ENCODE measurements around the gene INIP. TPM values are rescaled to one million over a fixed set of nuclear protein-coding genes. Genes with fewer than 3 reads are reported as not detected.

INIP gene
- 34.7 and 45.8 TPM in 2 replicates for total RNA-seq (2014; rRNA removed; shearing (Covaris generic))

DNA sequence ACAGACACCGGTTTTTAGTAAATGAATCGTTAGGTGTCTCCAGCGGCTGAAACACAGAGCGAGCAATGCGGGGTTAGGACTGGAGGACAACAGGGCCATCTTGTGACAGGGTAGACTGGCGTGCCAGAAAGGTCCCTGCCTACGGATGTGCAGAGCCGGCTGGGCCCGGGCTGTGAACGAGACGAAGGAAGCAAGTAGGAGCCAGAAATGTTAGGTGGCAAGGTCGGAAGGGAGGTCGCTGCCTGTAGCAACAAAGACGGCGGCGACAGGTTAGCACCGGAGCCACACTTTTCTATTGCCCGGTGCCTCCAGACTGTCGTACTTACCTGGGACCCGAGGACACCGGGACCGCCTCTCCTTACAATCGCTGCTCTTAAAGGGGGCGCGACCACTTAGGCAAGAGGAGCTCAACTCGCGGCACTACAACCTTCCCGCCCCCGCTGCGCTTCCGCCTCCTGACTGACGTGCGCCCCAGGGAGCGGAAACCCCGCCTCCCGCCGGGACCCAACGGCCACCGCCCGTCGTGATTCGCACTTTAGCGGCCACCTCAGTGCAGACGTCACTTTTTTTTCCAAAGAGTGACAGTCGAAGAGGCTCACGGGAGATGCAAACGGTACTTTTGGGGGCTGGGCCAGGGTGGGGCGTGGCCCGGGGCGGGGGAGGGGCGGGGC is at the start of gene INIP:
Gene INIP, minus strand, starts transcription at position 457 of the 671 bp plus-strand sequence. CDS start 1,632 bp downstream, outside the sequence.
- peak; percentile 96 for DNase-seq (ENCODE audit: low spot score)

DNA sequence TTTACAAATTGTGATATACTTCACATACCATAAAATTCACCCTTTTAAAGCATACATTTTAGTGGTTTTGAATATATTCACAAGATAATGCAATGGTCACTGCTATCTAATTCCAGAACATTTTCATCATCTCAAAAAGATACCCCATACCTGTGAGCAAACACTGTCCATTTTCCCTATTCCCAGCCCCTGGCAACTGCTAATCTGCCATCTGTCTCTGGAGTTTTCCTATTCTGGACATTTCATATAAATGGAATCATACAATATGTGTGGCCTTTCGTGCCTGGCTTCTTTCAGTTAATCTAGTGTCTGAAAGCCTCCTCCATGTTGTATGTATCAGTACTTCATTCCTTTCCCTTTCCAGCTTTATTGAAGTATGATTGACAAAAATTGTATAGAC is 47.4 kb upstream of the INIP start:
- DNase-seq (ENCODE audit: low spot score), result no peak

DNA sequence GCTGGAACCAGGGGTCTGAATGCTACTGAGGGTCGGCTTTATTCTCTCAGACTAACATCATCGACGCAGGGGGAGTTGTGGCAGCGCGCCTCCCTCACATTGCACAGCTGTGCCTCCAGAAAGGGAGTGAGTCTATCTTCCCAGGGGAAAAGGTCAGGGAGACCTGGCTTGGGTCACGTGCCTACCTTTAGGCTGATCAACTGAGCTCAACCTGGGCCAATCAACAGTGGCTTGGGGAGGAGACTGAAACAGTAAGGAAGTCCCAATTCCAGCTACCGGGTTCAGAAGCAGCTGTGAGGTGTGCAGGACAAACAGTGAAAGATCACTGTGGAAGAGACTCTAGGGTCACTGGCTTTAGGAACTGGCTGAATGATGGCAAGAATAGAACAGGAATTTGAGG is 46.9 kb upstream of the INIP start:
- no peak for DNase-seq (ENCODE audit: low spot score)

DNA sequence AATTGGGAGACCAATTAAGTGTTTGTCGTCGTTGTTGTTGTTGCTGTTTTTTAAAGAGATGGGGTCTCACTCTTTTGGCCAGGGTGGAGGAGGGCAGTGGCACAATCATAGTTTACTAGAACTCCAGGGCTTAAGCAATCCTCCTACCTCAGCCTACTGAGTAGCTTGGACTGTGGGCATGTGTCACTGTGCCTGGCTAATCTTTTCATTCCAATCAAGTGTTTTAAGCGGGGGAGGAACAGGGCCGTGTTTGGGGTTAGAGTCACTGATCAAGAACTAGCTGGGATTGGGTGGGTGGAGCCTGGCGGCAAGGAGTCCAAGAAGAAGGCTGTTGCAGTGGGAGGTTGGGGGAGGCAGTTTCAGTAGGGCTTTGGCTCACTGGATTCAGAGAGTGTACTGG is 46.4 kb upstream of the INIP start:
- DNase-seq (ENCODE audit: low spot score), result no peak

DNA sequence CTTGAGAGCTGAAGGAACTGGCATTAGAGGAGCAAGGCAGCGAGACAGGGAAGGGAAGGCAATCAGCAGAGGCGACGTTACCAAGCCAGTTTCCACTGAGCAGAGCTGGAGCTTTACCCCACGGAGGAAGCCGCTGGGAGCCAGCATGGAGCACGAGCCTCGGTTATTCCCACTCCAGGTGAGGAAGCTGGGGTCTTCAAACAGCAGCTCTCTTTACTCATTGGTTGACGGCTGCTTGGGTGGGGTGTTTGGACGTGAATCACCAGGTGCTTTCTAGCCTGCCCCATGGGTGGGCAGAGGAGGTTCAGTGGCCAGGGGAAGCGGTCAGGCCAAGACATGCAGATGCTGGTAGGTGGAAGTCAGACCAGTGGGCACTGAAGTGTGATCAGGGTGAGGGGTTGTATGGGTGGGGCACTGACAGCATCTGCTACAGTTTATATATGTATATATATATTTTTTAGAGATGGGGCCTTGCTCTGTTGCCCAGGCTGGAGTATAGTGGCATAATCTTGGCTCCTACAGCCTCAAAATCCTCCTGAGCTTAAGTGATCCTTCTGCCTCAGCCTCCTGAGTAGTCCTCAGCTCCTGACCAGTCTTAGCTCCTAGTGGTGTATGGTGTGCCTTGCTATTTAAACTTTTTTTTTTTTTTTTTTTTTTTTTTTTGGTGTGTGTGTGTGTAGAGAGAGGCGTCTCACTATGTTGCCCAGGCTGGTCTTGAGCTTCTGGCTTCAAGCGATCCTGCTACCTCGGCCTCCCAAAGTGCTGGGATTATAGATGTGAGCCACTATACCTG is 45.0 kb upstream of the INIP start:
- DNase-seq (ENCODE audit: low spot score), result no peak

DNA sequence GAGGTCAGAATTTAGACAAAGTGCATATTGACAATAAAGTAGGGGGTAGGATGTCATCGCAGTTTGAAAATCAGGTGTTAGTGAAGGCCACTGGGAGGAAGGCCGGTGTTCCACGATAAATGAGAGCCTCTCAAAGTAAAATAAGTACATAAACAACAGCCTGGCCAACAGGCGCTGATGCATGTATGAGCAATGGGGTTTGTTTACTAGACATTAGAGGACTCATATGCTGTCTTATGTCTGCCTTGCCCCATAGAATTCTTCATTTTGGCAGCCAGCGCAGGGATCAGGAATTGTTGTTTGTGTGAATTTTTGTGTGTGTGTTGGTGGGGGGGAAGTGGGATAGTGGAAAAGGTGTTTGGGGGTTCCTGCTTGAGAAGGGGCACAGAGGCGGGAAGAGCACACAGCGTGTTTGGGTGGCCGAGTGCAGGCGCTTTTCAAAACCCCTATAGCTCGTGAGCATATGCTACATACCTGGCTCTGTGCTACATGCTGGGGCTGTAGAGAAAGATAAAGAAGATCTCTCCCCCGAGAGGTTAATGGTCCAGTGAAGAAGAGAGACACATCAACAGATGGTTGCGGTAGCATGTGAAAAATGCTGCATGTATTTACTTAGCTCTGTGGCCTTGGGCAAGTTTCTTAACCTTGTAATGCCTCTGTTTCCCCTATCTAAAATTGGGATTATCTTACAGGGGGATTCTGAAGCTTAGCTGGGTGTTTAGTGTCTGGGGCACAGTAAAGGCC is 44.2 kb upstream of the INIP start:
- DNase-seq (ENCODE audit: low spot score), result no peak

- no peak for DNase-seq (ENCODE audit: low spot score)
Measured at GRCh38 chr9:112760821-112761220, 42.9 kb upstream of the INIP start.

DNA sequence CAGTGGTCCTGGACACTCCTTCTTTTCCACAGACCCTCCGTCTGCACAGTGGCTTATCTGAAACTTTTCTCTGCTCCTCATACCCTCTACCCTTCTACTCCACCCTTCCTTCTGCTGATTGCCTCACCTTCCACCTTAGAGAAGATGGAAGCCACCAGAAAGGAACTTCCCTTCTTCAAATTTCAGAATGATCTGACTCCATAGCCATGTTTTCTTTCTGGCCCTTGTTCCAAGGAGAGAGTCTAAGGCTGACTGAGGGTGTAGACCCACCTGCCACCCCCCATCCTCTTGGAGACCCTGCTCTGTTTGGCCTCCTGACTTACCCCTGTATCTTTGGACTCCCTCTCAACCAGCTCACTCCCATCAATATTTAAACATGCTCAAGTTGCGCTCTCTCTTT is 40.0 kb upstream of the INIP start:
- no peak for DNase-seq (ENCODE audit: low spot score)

DNA sequence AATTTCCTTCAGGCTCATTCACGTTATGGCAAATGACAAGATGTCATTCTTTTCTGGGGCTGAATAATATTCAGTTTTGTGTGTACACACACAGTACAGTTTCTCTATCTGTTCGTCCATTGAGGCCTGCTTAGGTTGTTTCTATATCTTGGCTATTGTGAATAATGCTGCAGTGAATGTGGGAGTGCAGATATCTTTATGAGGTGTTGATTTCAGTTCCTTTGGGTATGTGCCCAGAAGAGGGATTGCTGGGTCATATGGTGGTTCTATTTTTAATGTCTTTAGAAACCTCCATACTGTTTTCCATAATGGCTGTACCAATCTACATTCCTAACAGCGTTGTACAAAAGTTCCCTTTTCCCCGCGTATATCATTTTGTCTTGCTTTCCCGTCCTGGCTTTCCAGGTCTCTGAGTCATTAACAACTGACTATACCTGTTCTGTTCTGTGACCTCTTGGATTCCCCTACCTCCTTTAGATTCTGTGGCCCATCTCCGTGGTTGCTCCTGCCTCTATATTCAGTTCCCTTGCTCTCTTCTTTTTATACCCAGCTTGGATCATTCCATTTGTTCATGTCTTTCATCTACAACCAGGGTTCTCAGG is 39.5 kb upstream of the INIP start:
- no peak for DNase-seq (ENCODE audit: low spot score)

DNA sequence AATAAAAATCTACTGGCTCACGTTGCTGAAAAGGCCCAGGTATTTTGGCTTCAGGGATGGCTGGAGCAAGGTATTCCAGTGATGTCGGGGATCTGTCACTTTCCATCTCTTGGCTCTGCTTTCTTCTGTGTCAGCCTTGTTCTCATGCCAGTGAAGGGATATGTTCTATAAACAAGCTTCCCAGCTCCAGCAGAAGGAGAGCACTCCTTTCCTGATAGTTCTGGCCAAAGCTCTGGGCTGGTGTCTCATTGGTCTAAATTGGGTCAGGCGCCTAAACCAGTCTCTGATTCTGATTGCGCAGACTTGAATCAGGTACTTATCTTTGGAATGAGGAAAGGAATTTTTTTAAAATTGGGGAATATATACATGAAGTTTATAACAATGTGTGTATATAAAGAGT is 37.8 kb upstream of the INIP start:
- peak; percentile 45 for DNase-seq (ENCODE audit: low spot score)

- DNase-seq (ENCODE audit: low spot score), result peak; percentile 26
Measured at GRCh38 chr9:112755016-112755427, 37.1 kb upstream of the INIP start.

DNA sequence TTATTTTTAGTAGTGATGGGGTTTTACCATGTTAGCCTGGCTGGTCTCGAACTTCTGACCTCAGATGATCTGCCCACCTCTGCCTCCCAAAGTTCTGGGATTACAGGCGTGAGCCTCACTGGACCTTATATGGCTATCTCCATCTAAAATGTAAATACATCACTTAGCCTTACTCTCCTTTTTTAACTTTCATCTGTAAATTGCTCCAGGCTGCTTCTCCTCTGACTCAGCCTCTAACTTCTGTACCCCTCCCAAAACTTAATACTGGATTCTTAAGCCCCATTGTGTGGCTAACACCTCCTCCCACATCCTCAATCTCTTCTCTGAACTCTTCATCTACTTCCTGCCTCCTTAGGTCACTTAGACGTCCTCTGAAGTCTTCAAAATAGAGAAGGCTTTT is 36.7 kb upstream of the INIP start:
- DNase-seq (ENCODE audit: low spot score), result peak; percentile 77

DNA sequence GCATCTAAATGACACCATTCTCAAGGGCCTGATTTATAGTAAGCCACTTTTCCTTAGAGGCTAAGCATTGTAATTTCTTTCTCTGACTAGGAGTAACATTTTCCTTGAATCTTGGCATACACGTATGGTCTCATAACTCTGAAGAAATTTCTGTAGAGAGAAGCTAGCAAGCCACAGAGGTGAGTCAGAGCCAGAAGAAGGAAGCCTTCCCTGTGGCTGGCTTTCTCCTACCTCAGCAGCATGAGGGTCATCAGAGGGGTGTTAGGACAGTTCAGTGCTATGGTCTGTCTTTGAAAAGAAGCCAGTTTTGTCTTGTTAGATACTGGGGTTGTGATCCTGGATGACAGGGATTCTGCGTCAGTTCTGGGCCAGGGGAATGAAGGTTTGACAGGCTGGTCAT is 35.8 kb upstream of the INIP start:
- peak; percentile 61 for DNase-seq (ENCODE audit: low spot score)

DNA sequence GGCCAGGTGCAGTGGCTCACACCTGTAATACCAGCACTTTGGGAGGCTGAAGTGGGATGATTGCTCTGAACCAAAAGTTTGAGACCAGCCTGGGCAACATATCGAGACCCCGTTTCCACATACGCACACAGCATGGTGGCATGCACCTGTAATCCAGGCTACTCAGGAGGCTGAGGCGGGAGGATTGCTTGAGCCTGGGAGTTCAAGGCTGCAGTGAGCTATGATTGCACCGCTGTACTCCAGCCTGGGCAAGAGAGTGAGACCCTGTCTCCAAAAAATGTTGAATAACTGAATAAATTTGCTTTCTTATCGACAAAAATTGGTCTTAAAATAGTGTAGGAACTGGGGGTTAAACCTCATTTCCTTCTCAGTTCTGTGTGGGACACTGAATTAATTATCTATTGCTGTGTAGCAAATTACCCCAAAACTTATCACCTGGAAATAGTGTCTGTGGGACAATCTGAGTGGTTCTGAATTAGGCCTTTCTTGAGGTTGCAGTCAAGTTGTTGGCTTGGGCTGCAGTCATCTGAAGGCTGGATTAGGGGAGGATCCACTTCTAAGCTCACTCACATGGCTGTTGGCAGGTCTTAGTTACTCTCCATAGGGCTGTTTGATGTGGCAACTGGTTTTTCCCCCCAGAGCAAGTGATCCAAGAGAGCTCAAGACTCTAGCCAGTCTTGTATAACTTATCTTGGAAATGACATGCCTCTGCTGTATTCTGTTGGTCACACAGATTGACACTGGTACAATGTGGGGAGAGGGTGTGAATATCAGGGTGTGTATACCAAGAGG is 34.6 kb upstream of the INIP start:
- DNase-seq (ENCODE audit: low spot score), result no peak

GRCh38 chr9:112751056-112751795 is 33.3 kb upstream of the INIP start:
- DNase-seq (ENCODE audit: low spot score), result peak; percentile 91

- DNase-seq (ENCODE audit: low spot score), result no peak
Measured at GRCh38 chr9:112750764-112751055, 32.8 kb upstream of the INIP start.

DNA sequence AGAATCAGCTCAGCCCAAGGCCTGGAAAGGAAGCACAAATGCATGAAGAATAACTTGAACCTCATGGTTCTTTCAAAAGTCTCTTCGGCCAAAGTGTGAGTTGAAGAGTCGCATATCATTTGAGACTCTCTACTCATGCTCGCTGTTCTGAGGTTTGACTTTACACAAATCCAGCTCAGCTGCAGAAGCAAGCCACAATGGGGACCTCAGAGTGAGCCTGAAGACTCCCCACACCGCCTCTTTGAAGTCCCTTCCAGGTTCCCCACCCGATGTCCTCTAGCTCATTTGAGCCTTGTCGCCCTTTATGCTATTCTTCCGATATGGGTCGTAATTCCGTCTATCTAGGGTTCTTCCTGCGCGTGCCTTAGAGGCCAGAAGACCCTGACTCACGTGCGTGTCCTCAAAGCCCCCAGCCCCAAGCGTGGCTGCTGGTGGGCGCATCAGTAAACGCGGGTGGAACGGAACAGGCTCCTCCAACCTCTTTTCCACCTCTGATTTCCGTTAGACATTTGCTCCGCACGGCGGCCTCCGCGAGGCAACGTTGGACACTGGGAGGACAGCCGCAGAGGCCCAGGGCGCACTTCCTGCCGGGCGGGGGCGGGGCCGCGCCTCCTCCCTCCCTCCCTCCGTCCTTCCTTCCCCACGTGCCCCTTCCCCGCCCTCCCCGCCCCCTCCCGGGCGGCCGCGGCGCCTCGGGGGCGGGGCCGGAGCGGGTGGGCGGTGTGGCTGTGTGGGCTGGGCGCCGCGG is 32.3 kb upstream of the INIP start, which contains the start of gene SNX30:
Gene SNX30, plus strand, starts transcription at position 745 of the 748 bp plus-strand sequence. CDS start 242 bp downstream, outside the sequence.
- DNase-seq (ENCODE audit: low spot score), result peak; percentile 86

DNA sequence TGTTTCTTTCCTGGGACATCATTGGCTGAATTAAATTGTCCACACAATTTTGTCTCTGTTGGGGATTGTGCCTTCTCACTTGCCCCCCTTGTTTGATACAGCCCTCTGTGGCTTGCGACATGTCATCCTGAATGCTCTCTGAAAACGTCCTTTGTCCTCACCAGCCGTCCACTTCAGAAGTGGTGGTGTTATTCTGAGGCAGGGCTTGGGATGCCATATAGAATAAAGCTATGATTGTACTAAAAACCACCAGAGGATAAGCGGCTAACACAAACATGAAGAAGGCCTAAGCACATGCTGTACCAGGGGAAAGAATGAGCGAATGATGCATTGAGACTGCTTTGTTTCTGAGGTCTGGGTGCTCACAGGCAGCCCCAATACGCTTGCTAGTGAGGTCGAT is 29.2 kb upstream of the INIP start:
- no peak for DNase-seq (ENCODE audit: low spot score)

DNA sequence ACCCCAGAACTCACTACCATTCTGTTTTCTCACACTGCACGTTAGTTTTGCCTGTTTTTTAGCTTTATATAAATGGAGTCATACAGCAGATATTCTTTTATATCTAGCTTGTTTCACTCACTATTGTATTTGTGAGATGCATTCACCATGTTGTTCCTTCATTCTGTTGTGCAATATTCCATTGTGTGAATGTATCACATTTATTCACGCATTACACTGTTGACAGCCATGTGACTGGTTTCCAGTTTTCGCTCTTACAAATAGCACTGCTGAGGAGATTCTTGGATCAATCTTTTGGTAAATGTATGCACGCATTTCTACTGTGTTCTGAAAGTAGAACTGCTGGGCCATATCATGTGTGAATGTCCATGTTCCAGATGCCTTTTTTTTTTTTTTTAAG is 26.3 kb upstream of the INIP start:
- no peak for DNase-seq (ENCODE audit: low spot score)

Measured in H4 (cell line).